Esophagus squamous epithelium (tissue), 5 donors: ENCODE measurements around the gene CHD6. TPM values are rescaled to one million over a fixed set of nuclear protein-coding genes. Genes with fewer than 3 reads are reported as not detected.

Source experiments
- DNase-seq: peaks from one replicate; lab custom pipeline; 2025; lab: John Stamatoyannopoulos, UW
- H3K27ac ChIP-seq, 4 donors: fragments of 200-600 bp; sonication (generic); one replicate each; pipeline ENCODE4 v1.5.1; 2016 to 2019; ENCODE audit warnings: mild to moderate bottlenecking in 1 of 4
- H3K27me3 ChIP-seq, 4 donors: fragments of 200-600 bp; sonication (generic); 1 replicate in 3 of 4; 2 replicates in 1 of 4; pipeline versions ENCODE4 v1.5.1 to v1.6.0; 2017 to 2021; ENCODE audit warnings: antibody characterized with exemption in 1 of 4
- H3K36me3 ChIP-seq, 3 donors: fragments of 200-600 bp; sonication (generic); one replicate each; pipeline ENCODE4 v1.5.1; 2016 to 2019
- H3K4me1 ChIP-seq, 3 donors: fragments of 200-600 bp; sonication (generic); one replicate each; pipeline ENCODE4 v1.5.1; 2017 to 2019
- H3K4me3 ChIP-seq, 4 donors: fragments of 200-600 bp; sonication (generic); 1 replicate in 3 of 4; 2 replicates in 1 of 4; pipeline ENCODE4 v1.5.1; 2016 to 2019; ENCODE audit warnings: mild to moderate bottlenecking in 2 of 4, moderate library complexity in 1 of 4
- H3K9me3 ChIP-seq, 3 donors: fragments of 200-600 bp; sonication (generic); one replicate each; pipeline ENCODE4 v1.5.1; 2016 to 2019
- CTCF ChIP-seq, 6 experiments: fragments of 450-650 bp in 4 of 6; fragments of 200-600 bp in 2 of 6; sonication (generic) in 2 of 6; IDR thresholded peaks; one replicate each; pipeline ENCODE4 v1.5.1; 2016 to 2019; ENCODE audit warnings: antibody characterized with exemption in 6 of 6, mild to moderate bottlenecking in 4 of 6, moderate library complexity in 4 of 6
- POLR2A ChIP-seq, 4 donors: fragments of 450-650 bp; IDR thresholded peaks; one replicate each; pipeline ENCODE4 v1.6.1; 2017; ENCODE audit warnings: antibody characterized with exemption in 4 of 4, mild to moderate bottlenecking in 4 of 4, moderate library complexity in 3 of 4
- WGBS, 2 donors: methylation state at CpG; one replicate each; pipeline ENCODE4 v1.1.5; 2018; 5-methylcytosine and 5-hydroxymethylcytosine counted together
- intact Hi-C: fragments of 100-400 bp; cut with DNase I; formaldehyde crosslinking; loops from one replicate; pipeline ENCODE4 v1.15.0; 2022
- total RNA-seq, 4 donors: library from RNA; depleted of rRNA; stranded (reverse); fragments of >200 nt; gene quantifications; one replicate each; pipeline ENCODE4 v1.1.0, GENCODE V29; 2016
- donor health status: DM: yes; HTN: yes; CAD: no.

CHD6 gene
- total RNA-seq, 4 donors from 2014 or later, result 11.8 to 29.9 (median 17.6) TPM

- no peak for TF ChIP-seq CTCF (IDR thresholded peaks at IDR 0.05)
- Histone ChIP-seq H3K36me3 (no peaks in the 10 kb centered on the region), H3K4me3 (no peak overlapping the region), H3K9me3 (no peaks in the 10 kb centered on the region), H3K4me1 (peaks cover 0 to 9% (median 0%) of the 10 kb centered on the region in 3 donors), H3K27me3 (no peaks in the 10 kb centered on the region), H3K27ac (no peak overlapping the region)
- intact Hi-C loops, result no loop called here
- no peak for DNase-seq
Measured at GRCh38 chr20:41622584-41622983, 4.4 kb upstream of the CHD6 start.

- intact Hi-C loops, result no loop called here
- H3K27me3 ChIP-seq, result no peaks in the 10 kb centered on the region
- H3K4me1 ChIP-seq, result peaks cover 4 to 15% (median 5%) of the 10 kb centered on the region in 3 donors
- no peaks in the 10 kb centered on the region for H3K9me3 ChIP-seq
- no peak overlapping the region for H3K27ac ChIP-seq
- no peak for TF ChIP-seq POLR2A (IDR thresholded peaks at IDR 0.05)
- TF ChIP-seq CTCF (IDR thresholded peaks at IDR 0.05), result no peak
- DNase-seq, result no peak
- H3K36me3 ChIP-seq, result no peaks in the 10 kb centered on the region
- no peak overlapping the region for H3K4me3 ChIP-seq
- 30 to 83% methylated on average over 1 to 2 of the region's 2 CpGs for WGBS, 2 donors
Measured at GRCh38 chr20:41621971-41622370, 3.8 kb upstream of the CHD6 start.

- TF ChIP-seq POLR2A (IDR thresholded peaks at IDR 0.05) (no peak), CTCF (IDR thresholded peaks at IDR 0.05) (no peak)
- H3K9me3 ChIP-seq, result no peaks in the 10 kb centered on the region
- 60 to 86% methylated on average over 1 of the region's 1 CpG for WGBS, 2 donors
Measured at GRCh38 chr20:41621421-41621820, 3.2 kb upstream of the CHD6 start.

GRCh38 chr20:41619360-41620100 lies 1.4 kb upstream of the CHD6 start:
- H3K4me3 ChIP-seq, result no peak overlapping the region
- no peak for TF ChIP-seq POLR2A (IDR thresholded peaks at IDR 0.05)
- TF ChIP-seq CTCF (IDR thresholded peaks at IDR 0.05), result no peak
- intact Hi-C loops, result no loop called here
- no peak for DNase-seq
- WGBS, 2 donors, result 64 to 71% methylated on average over 5 of the region's 5 CpGs
- no peaks in the 10 kb centered on the region for H3K36me3 ChIP-seq
- H3K9me3 ChIP-seq, result no peaks in the 10 kb centered on the region
- H3K4me1 ChIP-seq, result peaks cover 8 to 36% (median 19%) of the 10 kb centered on the region in 3 donors
- no peaks in the 10 kb centered on the region for H3K27me3 ChIP-seq
- peak overlapping the region in 2 of 4 donors; percentile 22 to 84 for H3K27ac ChIP-seq

More at GRCh38 chr20:41621421-41621820, 3.2 kb upstream of the CHD6 start:
- H3K27me3 ChIP-seq, result no peaks in the 10 kb centered on the region
- H3K4me3 ChIP-seq, result no peak overlapping the region
- H3K36me3 ChIP-seq, result no peaks in the 10 kb centered on the region
- intact Hi-C loops, result no loop called here
- no peak for DNase-seq
- H3K27ac ChIP-seq, result no peak overlapping the region
- peaks cover 8 to 21% (median 10%) of the 10 kb centered on the region in 3 donors for H3K4me1 ChIP-seq

- H3K4me1 ChIP-seq, result peaks cover 8 to 36% (median 19%) of the 10 kb centered on the region in 3 donors
- H3K9me3 ChIP-seq, result no peaks in the 10 kb centered on the region
- peak overlapping the region; percentile 85 to 98 (median 88) for H3K4me3 ChIP-seq
- TF ChIP-seq POLR2A (IDR thresholded peaks at IDR 0.05) (no peak), CTCF (IDR thresholded peaks at IDR 0.05) (no peak)
- H3K36me3 ChIP-seq, result no peaks in the 10 kb centered on the region
- DNase-seq, result no peak
- H3K27me3 ChIP-seq, result no peaks in the 10 kb centered on the region
- WGBS, 2 donors, result 8 to 13% methylated on average over 11 to 17 of the region's 30 CpGs
- intact Hi-C loops, result no loop called here
- peak overlapping the region; percentile 65 to 96 (median 82) for H3K27ac ChIP-seq
Measured at GRCh38 chr20:41618807-41619311, 682 bp upstream of the CHD6 start.
